ENCODE measurements around the gene IL1A. TPM values are rescaled to one million over a fixed set of nuclear protein-coding genes. Genes with fewer than 3 reads are reported as not detected.

The IL1A gene
- total RNA-seq, 4 donors from 2014 or later, result 0.24 to 2.2 TPM; not detected in 2

GRCh38 chr2:112825706-112826105 is 41.4 kb upstream of the IL1A start:
- ATAC-seq (ENCODE audit: low FRiP score) (no peak), DNase-seq (ENCODE audit: low spot score) (no peak)
- TF ChIP-seq CTCF (IDR thresholded peaks at IDR 0.05), result no peak

DNA sequence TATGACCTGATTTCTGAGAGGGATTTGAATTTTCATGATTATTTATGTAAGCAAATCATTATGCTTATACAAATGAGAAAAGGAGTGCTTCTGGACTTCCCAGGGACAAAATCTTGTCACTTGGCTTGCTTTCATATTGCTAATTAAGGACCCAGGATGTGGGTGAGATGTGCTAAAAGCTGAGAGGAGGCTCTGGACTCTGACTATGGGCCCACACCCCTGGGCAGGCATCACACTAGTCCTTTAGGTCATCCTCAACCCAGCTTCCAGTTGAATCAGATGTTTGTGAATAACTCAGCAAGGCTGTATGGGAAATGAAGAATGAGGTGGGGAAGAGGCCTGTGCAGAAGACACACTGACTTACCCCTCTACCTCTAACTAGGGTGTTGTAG is 40.4 kb upstream of the IL1A start:
- DNase-seq (ENCODE audit: low spot score) (no peak), ATAC-seq (ENCODE audit: low FRiP score) (no peak)
- no peak for TF ChIP-seq CTCF (IDR thresholded peaks at IDR 0.05)

DNA sequence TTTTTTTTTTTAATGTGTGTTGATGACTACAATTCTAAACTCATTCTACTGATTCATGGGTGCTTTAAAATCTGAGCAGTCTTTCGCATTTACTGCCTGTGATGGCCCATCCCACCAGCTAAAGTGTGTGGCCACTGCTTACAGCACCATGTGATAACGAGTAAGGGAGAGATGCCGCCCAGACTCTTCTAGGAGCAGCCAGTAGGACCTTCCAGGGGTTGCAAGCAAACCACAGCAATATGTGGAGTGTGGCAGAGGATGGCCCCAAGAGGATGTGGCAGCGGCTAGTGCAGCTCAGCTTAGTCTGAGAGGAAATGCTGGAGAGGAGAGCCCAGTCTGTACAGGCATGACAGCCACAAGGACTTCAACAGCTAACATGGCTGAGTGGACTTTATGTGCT is 37.4 kb upstream of the IL1A start:
- no peak for DNase-seq (ENCODE audit: low spot score)
- ATAC-seq (ENCODE audit: low FRiP score), result no peak
- TF ChIP-seq CTCF (IDR thresholded peaks at IDR 0.05), result no peak

- ATAC-seq (ENCODE audit: low FRiP score) (no peak), DNase-seq (ENCODE audit: low spot score) (no peak)
Measured at GRCh38 chr2:112821142-112821541, 36.8 kb upstream of the IL1A start.

DNA sequence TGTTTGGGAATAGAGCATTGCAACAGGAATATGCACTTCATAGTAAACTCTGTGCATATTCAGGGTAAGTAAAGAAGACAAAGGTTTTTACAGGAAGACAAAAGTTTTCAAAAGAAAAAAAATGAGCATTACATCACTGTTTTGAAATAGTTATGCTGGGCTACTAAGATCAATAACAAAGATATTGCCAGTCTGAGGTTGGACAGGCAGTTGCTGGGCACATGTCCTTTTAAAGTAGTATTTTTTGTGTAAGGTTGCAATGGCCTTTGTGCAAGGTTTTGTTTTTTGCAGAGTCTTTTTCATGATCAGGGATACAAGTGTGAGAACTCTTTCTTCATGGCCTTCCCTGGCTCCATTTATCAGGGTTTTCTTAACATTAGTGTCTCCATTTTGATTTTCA is 36.0 kb upstream of the IL1A start:
- DNase-seq (ENCODE audit: low spot score) (no peak), ATAC-seq (ENCODE audit: low FRiP score) (no peak)
- no peak for TF ChIP-seq CTCF (IDR thresholded peaks at IDR 0.05)

More at GRCh38 chr2:112821142-112821541, 36.8 kb upstream of the IL1A start:
- TF ChIP-seq CTCF (IDR thresholded peaks at IDR 0.05), result no peak

- no peak for TF ChIP-seq CTCF (IDR thresholded peaks at IDR 0.05)
Measured at GRCh38 chr2:112819081-112819480, 34.8 kb upstream of the IL1A start.

GRCh38 chr2:112818094-112818902 is 34.0 kb upstream of the IL1A start:
- DNase-seq (ENCODE audit: low spot score) (no peak), ATAC-seq (ENCODE audit: low FRiP score) (no peak)
- TF ChIP-seq CTCF (IDR thresholded peaks at IDR 0.05), result no peak

More at GRCh38 chr2:112819081-112819480, 34.8 kb upstream of the IL1A start:
- no peak for ATAC-seq (ENCODE audit: low FRiP score)
- DNase-seq (ENCODE audit: low spot score), result no peak

Data from omental fat pad (tissue), 4 donors.